Suprapubic skin (tissue), 4 donors: Measurements from ENCODE around the gene MOBP. TPM values are rescaled to one million over a fixed set of nuclear protein-coding genes. Genes with fewer than 3 reads are reported as not detected.
A peak's percentile ranks its signal among the peaks of the same experiment; 100 is the strongest.

ENCODE experiments used
- DNase-seq, 2 donors: peaks; one replicate each; pipeline ENCODE4 v3.0.0-alpha.2; 2019; ENCODE audit warnings: low spot score in 2 of 2
- H3K27ac ChIP-seq: fragments of 200-600 bp; sonication (generic); one replicate; pipeline ENCODE4 v1.5.1; 2019
- H3K27me3 ChIP-seq: fragments of 200-600 bp; sonication (generic); one replicate; pipeline ENCODE4 v1.5.1; 2019
- H3K36me3 ChIP-seq: fragments of 200-600 bp; sonication (generic); one replicate; pipeline ENCODE4 v1.5.1; 2019
- H3K4me1 ChIP-seq: fragments of 200-600 bp; sonication (generic); one replicate; pipeline ENCODE4 v1.5.1; 2019
- H3K4me3 ChIP-seq: fragments of 200-600 bp; sonication (generic); one replicate; pipeline ENCODE4 v1.5.1; 2019; ENCODE audit warnings: mild to moderate bottlenecking
- H3K9me3 ChIP-seq: fragments of 200-600 bp; sonication (generic); one replicate; pipeline ENCODE4 v1.5.1; 2019
- CTCF ChIP-seq, 2 donors: fragments of 200-600 bp in 1 of 2; fragments of 450-650 bp in 1 of 2; sonication (generic) in 1 of 2; IDR thresholded peaks; one replicate each; pipeline ENCODE4 v1.5.1; 2016 to 2019; ENCODE audit warnings: antibody characterized with exemption in 2 of 2, mild to moderate bottlenecking in 1 of 2, moderate library complexity in 1 of 2
- EP300 ChIP-seq: sonication (generic); formaldehyde crosslinking; IDR thresholded peaks from one replicate; pipeline ENCODE4 v1.6.1; 2017; ENCODE audit warnings: antibody characterized with exemption
- POLR2A ChIP-seq, 2 donors: fragments of 450-650 bp; IDR thresholded peaks; one replicate each; pipeline ENCODE4 v1.6.1; 2017; ENCODE audit warnings: antibody characterized with exemption in 2 of 2, mild to moderate bottlenecking in 2 of 2, moderate library complexity in 2 of 2
- POLR2AphosphoS5 ChIP-seq, 3 donors: sonication (generic); formaldehyde crosslinking; IDR thresholded peaks; one replicate each; pipeline ENCODE4 v1.6.1; 2017; ENCODE audit warnings: antibody characterized with exemption in 3 of 3
- WGBS: methylation state at CpG from one replicate; pipeline ENCODE4 v1.1.5; 2018; 5-methylcytosine and 5-hydroxymethylcytosine counted together
- total RNA-seq, 4 donors: library from RNA; depleted of rRNA; stranded (reverse); fragments of >200 nt; gene quantifications; one replicate each; pipeline ENCODE4 v1.1.0, GENCODE V29; 2016

MOBP gene
- total RNA-seq, 4 donors from 2014 or later: not detected

DNA sequence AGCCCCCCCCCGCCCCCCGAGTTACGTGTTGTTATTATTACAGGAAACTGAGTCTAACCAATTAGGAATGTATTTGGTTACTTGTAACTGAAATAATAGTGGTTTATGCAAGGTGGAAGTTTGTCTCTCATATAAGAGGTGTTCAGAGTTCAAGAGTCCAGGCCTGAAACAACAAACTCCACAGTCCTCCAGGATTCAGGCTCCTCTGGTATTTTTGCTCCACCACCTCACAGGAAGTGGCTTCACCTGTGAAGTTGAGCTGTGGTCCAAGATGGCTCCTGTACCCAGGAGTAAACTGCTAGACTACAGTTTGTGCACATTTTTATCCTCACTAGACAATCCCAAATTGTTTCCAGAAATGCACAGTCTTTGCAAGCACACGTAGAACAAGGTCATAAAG lies 27.3 kb downstream of the MOBP start:
- Histone ChIP-seq H3K27me3 (peaks cover 7% of the 10 kb centered on the region), H3K9me3 (no peaks in the 10 kb centered on the region), H3K4me1 (no peaks in the 10 kb centered on the region), H3K4me3 (no peak overlapping the region), H3K27ac (no peak overlapping the region), H3K36me3 (no peaks in the 10 kb centered on the region)
- WGBS: 57% methylated on average over 4 of the region's 4 CpGs
- no peak for DNase-seq
- no peak for TF ChIP-seq POLR2A (IDR thresholded peaks at IDR 0.05)
- no peak for TF ChIP-seq EP300
- TF ChIP-seq CTCF (IDR thresholded peaks at IDR 0.05): no peak
- no peak for TF ChIP-seq POLR2AphosphoS5 (IDR thresholded peaks at IDR 0.05)

DNA sequence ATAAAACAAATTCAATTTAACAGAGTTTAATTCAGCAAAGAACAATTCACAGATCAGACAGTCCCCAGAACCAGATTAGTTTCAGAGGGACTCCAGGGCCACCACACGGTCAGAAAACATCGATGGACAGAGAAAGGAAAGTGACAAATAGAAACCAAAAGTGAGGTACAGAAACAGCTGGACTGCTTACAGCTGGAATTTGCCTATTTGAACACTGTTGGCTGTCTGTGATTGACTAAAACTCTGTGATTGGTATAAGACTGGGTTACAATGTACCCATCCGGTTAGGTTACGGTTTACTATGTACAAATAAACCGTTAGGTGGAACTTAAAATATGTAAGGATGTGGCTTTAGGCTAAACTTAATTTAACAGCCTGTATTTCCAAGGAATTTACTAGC lies 30.3 kb downstream of the MOBP start:
- H3K27me3 ChIP-seq: peaks cover 28% of the 10 kb centered on the region
- no peaks in the 10 kb centered on the region for H3K9me3 ChIP-seq
- no peak overlapping the region for H3K27ac ChIP-seq
- H3K36me3 ChIP-seq: no peaks in the 10 kb centered on the region
- WGBS: 55% methylated on average over 5 of the region's 5 CpGs
- no peak overlapping the region for H3K4me3 ChIP-seq
- no peak for TF ChIP-seq POLR2AphosphoS5 (IDR thresholded peaks at IDR 0.05)
- no peak for TF ChIP-seq POLR2A (IDR thresholded peaks at IDR 0.05)
- TF ChIP-seq EP300: no peak
- TF ChIP-seq CTCF (IDR thresholded peaks at IDR 0.05): no peak
- no peak for DNase-seq
- H3K4me1 ChIP-seq: no peaks in the 10 kb centered on the region

GRCh38 chr3:39499651-39500273 lies 32.3 kb downstream of the MOBP start:
- Histone ChIP-seq H3K27ac (no peak overlapping the region), H3K36me3 (no peaks in the 10 kb centered on the region), H3K4me1 (no peaks in the 10 kb centered on the region), H3K4me3 (no peak overlapping the region), H3K27me3 (peaks cover 31% of the 10 kb centered on the region), H3K9me3 (no peaks in the 10 kb centered on the region)
- no peak for DNase-seq
- TF ChIP-seq POLR2AphosphoS5 (IDR thresholded peaks at IDR 0.05): no peak
- TF ChIP-seq EP300: no peak
- no peak for TF ChIP-seq POLR2A (IDR thresholded peaks at IDR 0.05)
- TF ChIP-seq CTCF (IDR thresholded peaks at IDR 0.05): no peak
- 48% methylated on average over 2 of the region's 2 CpGs for WGBS

- Histone ChIP-seq H3K4me3 (no peak overlapping the region), H3K9me3 (no peaks in the 10 kb centered on the region), H3K27ac (no peak overlapping the region), H3K27me3 (peaks cover 31% of the 10 kb centered on the region), H3K4me1 (no peaks in the 10 kb centered on the region), H3K36me3 (no peaks in the 10 kb centered on the region)
- WGBS: 56% methylated on average over 3 of the region's 3 CpGs
- no peak for DNase-seq
- TF ChIP-seq POLR2AphosphoS5 (IDR thresholded peaks at IDR 0.05) (no peak), CTCF (IDR thresholded peaks at IDR 0.05) (no peak), POLR2A (IDR thresholded peaks at IDR 0.05) (no peak), EP300 (no peak)
Measured at GRCh38 chr3:39501059-39501458, 33.6 kb downstream of the MOBP start.

DNA sequence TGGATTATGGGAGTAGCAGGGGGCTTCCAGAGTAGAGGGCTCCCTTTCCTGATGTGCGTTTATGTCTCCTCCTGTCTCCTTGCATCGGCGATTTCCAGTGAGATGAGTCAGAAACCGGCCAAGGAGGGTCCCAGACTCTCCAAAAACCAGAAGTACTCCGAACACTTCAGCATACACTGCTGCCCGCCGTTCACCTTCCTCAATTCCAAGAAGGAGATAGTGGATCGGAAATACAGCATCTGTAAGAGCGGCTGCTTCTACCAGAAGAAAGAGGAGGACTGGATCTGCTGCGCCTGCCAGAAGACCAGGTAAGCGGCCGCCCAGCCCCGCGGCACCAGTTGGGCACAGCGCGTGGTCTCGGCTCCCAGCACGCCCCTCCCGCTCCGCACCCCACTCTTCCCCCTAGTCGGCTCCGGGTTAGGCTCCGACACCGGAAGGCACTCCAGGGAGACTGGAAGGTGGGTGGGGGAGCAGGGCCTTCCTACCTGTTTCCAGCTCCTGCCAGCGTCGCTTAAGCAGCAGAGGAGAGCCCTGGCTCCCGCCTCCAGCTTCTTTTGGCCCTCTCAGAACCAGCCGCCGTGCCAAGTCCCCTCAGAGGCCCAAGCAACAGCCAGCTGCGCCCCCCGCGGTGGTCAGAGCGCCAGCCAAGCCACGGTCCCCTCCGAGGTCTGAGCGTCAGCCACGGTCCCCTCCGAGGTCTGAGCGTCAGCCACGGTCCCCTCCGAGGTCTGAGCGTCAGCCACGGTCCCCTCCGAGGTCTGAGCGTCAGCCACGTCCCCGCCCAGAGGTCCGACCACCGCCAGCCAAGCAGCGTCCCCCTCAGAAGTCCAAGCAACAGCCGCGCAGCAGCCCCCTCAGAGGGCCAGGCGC lies 34.7 kb downstream of the MOBP start:
- Histone ChIP-seq H3K4me1 (no peaks in the 10 kb centered on the region), H3K9me3 (no peaks in the 10 kb centered on the region), H3K27ac (no peak overlapping the region), H3K4me3 (peak overlapping the region; percentile 16), H3K27me3 (peaks cover 31% of the 10 kb centered on the region), H3K36me3 (no peaks in the 10 kb centered on the region)
- TF ChIP-seq CTCF (IDR thresholded peaks at IDR 0.05): no peak
- no peak for TF ChIP-seq POLR2AphosphoS5 (IDR thresholded peaks at IDR 0.05)
- no peak for TF ChIP-seq EP300
- no peak for TF ChIP-seq POLR2A (IDR thresholded peaks at IDR 0.05)
- no peak for DNase-seq
- WGBS: 32% methylated on average over 26 of the region's 53 CpGs
